NCI-H2107 (cell line): ENCODE measurements around the gene LBR.
"Not testable (repeated sequence)": the region's sequence is repeated elsewhere in the genome, so short reads cannot be mapped to it uniquely, and the experiment has no call there.

Experiments used
- DNase-seq: peaks from one replicate; lab custom pipeline; 2025; lab: John Stamatoyannopoulos, UW

LBR gene

GRCh38 chr1:225427235-225428067 is at the start of gene LBR:
TSS of gene LBR (minus strand) at chr1:225428038. CDS start at chr1:225424075, 3,963 bp downstream.
- DNase-seq: no peak

GRCh38 chr1:225477296-225477911 is 49.6 kb upstream of the LBR start:
- no peak for DNase-seq

- no peak for DNase-seq
Measured at GRCh38 chr1:225476538-225476988, 48.7 kb upstream of the LBR start.

- DNase-seq: no peak
Measured at GRCh38 chr1:225476100-225476511, 48.3 kb upstream of the LBR start.

- DNase-seq: peak; percentile 85
Measured at GRCh38 chr1:225474986-225475820, 47.4 kb upstream of the LBR start.

GRCh38 chr1:225474439-225474985 is 46.7 kb upstream of the LBR start:
- no peak for DNase-seq

- not testable (repeated sequence) for DNase-seq
Measured at GRCh38 chr1:225473676-225474438, 46.0 kb upstream of the LBR start.

GRCh38 chr1:225473266-225473665 is 45.4 kb upstream of the LBR start:
- DNase-seq: not testable (repeated sequence)

GRCh38 chr1:225471453-225472301 is 43.8 kb upstream of the LBR start:
- DNase-seq: no peak

- DNase-seq: no peak
Measured at GRCh38 chr1:225471109-225471452, 43.2 kb upstream of the LBR start.

- no peak for DNase-seq
Measured at GRCh38 chr1:225470211-225471108, 42.6 kb upstream of the LBR start.

GRCh38 chr1:225469051-225469450 is 41.2 kb upstream of the LBR start:
- DNase-seq: no peak

- no peak for DNase-seq
Measured at GRCh38 chr1:225468270-225469020, 40.6 kb upstream of the LBR start.

GRCh38 chr1:225467193-225468020 is 39.6 kb upstream of the LBR start:
- DNase-seq: no peak

- no peak for DNase-seq
Measured at GRCh38 chr1:225466848-225467192, 39.0 kb upstream of the LBR start.

GRCh38 chr1:225465793-225466517 is 38.1 kb upstream of the LBR start:
- DNase-seq: no peak
